A549 treated with RU486 at 1 μM for 4 hours (cell line): ENCODE data around the gene KCNK10. TPM values are rescaled to one million over a fixed set of nuclear protein-coding genes. Genes with fewer than 3 reads are reported as not detected.

Source experiments
- total RNA-seq: library from RNA; stranded (reverse); fragments of 200-300 nt; extraction: Qiagen RNA extraction; gene quantifications from 5 replicates; pipeline ENCODE4 v1.2.3, GENCODE V29; 2022; ENCODE audit warnings: low read depth

Gene KCNK10
- total RNA-seq, result not detected in 5 replicates

DNA sequence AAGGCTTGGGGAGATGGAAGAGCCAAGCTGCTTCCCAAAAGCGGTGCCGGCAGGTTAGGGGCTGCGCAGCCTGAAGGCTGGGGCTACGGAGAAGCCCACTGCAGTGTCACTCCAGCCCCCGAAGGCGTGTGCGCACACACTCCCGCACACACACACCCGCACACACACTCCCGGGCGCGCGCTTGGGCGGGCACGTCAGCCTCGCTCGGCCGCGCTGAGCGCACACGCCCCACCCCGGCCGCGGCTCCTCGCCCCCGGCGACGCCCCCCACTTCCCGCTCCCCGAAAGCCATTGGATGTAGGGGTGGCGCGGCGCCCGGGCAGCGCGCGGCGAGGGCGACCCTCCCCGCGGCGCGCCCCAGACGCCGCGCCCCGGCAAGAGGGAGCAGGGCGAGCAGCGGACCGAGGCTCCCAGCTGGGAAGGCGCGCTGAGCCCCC lies at the start of gene KCNK10:
Gene KCNK10 (minus strand): TSS at position 184 of the 437 bp plus-strand sequence. CDS start 471 bp downstream, outside the sequence.

Other genes with a start within 250 kb of the KCNK10 start
- 2.5 to 4.9 TPM (median 4.0 TPM) in 5 replicates for gene SPATA7, start 62.4 kb upstream of the KCNK10 start, total RNA-seq
- 6.0 to 9.1 TPM (median 8.0 TPM) in 5 replicates for gene PTPN21, start 231.7 kb upstream of the KCNK10 start, total RNA-seq
- 58.6 to 66.5 TPM (median 64.9 TPM) in 5 replicates for gene ZC3H14, start 239.8 kb upstream of the KCNK10 start, total RNA-seq